Measurements from ENCODE around the gene ZNF106.

- no peak for TF ChIP-seq REST (IDR thresholded peaks at IDR 0.05; ENCODE audit: insufficient read depth in 1 of 2, low read depth in 2 of 2, low read length in 2 of 2)
- no peak for TF ChIP-seq POLR2AphosphoS5 (IDR thresholded peaks at IDR 0.05; ENCODE audit: low read depth, low read length)
- no peak for TF ChIP-seq TAF1 (IDR thresholded peaks at IDR 0.05; ENCODE audit: borderline replicate concordance, insufficient read depth, low read length)
- no peak for TF ChIP-seq SIN3A (IDR thresholded peaks at IDR 0.05; ENCODE audit: borderline replicate concordance, insufficient read depth, low read length)
- TF ChIP-seq FOXP2 (optimal IDR thresholded peaks at IDR 0.05; ENCODE audit: borderline replicate concordance, extremely low read depth, extremely low read length, insufficient read depth): no peak
These were observed 95.1 kb downstream of the ZNF106 start for GRCh38 chr15:42395838-42396237.
